Activated CD8-positive, alpha-beta memory T cell treated with anti-CD3 and anti-CD28 coated beads for 48 hours (primary cell): ENCODE data around the gene ERBB2.

ENCODE experiments used
- DNase-seq, 3 experiments: peaks; one replicate each; pipeline ENCODE4 v3.0.0-alpha.2; 2020; ENCODE audit warnings: low read depth in 2 of 3, low spot score in 2 of 3

ERBB2 gene

DNA sequence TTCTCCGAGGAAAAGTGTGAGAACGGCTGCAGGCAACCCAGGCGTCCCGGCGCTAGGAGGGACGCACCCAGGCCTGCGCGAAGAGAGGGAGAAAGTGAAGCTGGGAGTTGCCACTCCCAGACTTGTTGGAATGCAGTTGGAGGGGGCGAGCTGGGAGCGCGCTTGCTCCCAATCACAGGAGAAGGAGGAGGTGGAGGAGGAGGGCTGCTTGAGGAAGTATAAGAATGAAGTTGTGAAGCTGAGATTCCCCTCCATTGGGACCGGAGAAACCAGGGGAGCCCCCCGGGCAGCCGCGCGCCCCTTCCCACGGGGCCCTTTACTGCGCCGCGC is at the start of gene ERBB2:
TSS of gene ERBB2 (plus strand) at position 247 of the 330 bp plus-strand sequence. CDS start 175 bp downstream, outside the sequence.
- no peak for DNase-seq

GRCh38 chr17:39650121-39650579 is 49.7 kb upstream of the ERBB2 start:
- no peak for DNase-seq

GRCh38 chr17:39651923-39652586 is 47.8 kb upstream of the ERBB2 start:
- no peak for DNase-seq

- DNase-seq, result no peak
These were observed 47.1 kb upstream of the ERBB2 start for GRCh38 chr17:39652587-39653315.

- DNase-seq, result no peak
These were observed 46.6 kb upstream of the ERBB2 start for GRCh38 chr17:39653316-39653661.

GRCh38 chr17:39653662-39654331 is 46.1 kb upstream of the ERBB2 start:
- DNase-seq, result peak; percentile 48 to 88 (median 71)

- no peak for DNase-seq
These were observed 44.8 kb upstream of the ERBB2 start for GRCh38 chr17:39655105-39655504.

DNA sequence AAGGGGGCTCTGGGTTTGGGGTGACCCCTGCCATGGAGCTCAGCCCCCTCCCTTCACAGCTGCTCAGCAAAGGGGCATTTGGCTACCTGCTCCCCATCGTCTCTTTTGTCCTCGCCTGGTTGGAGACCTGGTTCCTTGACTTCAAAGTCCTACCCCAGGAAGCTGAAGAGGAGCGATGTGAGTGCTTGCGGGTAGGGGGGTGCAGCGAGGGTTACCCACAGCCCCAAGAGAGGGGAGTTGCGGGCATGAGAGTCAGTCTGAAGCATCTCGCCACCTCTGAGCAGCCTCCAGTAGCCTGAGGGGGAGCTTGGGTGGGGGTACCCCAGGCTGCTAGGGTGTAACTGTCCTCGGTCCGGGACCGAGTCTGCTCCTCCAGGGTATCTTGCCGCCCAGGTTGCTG is 41.5 kb upstream of the ERBB2 start:
- DNase-seq, result no peak

DNA sequence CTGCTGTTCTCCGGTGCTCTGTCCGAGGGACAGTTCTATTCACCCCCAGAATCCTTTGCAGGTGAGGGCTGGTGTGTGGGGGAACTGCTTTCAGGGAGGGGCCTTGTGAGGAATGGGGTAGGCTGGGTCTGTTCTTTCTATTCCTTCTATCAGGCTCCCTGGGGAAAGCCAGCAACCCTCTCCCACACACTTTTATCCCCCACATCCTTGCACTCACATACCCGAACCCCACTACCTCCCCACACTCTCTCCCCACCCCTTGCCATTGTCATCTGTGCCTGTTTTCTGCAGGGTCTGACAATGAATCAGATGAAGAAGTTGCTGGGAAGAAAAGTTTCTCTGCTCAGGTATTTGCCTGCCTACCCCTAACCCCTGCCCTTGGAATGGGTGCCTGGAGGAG is 41.1 kb upstream of the ERBB2 start:
- DNase-seq, result no peak

DNA sequence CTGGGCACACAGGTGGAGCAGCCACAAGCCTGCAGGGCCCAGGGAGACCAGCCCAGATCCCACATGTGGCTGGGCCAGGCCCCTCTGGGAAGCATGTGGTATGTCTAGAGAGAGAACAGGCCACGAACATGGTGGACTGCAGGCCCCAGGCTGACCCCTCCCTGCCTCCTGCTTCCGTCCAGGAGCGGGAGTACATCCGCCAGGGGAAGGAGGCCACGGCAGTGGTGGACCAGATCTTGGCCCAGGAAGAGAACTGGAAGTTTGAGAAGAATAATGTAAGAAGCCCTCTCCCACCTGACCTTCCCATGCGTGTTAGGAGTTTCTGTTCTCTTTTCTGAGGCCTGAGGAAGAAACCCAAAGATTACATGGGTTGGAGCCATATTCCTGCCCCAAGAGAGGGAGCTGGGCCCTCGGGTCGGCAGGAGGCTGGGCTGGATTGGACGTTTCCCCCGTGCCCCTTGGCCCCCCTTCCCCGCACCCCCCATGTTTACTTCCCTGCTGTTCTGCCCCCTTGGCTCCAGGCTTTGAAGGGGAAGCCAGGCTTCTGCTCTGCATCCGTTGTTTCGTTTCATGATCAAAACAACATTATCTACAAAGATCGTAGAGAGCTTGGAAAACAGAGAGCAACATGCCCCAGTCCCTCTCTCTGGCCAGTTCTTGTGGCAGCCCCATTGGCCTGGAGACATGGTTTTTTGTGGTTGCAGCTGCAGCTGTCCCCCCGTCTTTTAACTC is 40.4 kb upstream of the ERBB2 start:
- no peak for DNase-seq

GRCh38 chr17:39660011-39660360 is 39.9 kb upstream of the ERBB2 start:
- no peak for DNase-seq

DNA sequence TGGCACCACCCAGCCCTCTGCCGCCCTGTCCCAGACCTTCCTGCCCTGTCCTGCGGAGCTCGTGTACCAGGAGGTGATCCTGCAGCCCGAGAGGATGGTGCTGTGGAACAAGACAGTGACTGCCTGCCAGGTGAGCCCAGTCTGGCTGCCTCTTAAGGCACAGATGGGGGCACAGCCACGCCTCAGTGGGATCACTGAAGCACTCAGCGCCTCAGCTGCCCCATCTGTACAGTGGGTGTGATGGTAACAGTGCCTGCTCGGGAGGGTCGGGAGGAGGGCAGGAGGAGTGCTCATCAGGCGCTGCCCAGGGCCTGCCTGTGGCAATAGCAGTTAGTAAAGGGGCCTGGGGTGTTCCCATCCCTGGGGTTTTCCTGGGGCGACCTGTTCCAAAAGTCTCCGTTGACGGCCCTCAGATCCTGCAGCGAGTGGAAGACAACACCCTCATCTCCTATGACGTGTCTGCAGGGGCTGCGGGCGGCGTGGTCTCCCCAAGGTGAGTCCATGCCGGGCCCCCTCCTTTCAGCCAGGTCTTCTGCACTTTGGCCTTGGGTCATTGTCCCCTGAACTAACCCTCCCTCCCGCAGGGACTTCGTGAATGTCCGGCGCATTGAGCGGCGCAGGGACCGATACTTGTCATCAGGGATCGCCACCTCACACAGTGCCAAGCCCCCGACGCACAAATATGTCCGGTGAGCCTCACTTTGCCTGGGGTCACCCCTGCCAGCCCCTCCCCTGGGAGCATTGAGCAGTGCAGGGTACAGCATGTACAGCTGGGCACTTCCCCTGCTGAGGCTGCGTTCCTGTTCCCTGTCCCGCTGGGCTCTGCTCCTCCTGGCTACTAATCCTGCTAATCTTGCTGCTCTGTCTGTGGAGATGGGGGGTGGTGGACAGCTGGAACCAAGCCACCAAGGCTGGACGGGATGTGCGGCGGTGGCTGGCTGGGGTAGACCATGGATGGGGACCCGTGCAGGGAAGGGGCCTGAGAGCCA is 39.2 kb upstream of the ERBB2 start:
- no peak for DNase-seq

GRCh38 chr17:39661744-39662541 is 37.9 kb upstream of the ERBB2 start:
- no peak for DNase-seq

DNA sequence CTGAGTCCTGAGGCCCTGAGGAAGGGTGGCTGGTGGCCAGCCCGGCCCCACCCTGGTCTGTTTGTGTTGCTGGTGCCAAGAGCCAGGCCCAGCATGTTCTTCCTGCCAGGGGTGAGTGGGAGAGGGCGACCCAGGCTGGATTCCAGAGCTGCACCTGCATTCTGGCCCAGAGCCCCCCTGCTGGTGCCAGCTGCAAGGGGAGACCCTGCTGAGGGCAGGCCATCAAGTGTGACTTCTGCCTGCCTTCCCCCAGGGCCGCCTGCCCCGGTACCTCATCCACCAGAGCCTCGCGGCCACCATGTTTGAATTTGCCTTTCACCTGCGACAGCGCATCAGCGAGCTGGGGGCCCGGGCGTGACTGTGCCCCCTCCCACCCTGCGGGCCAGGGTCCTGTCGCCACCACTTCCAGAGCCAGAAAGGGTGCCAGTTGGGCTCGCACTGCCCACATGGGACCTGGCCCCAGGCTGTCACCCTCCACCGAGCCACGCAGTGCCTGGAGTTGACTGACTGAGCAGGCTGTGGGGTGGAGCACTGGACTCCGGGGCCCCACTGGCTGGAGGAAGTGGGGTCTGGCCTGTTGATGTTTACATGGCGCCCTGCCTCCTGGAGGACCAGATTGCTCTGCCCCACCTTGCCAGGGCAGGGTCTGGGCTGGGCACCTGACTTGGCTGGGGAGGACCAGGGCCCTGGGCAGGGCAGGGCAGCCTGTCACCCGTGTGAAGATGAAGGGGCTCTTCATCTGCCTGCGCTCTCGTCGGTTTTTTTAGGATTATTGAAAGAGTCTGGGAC is 37.1 kb upstream of the ERBB2 start:
- no peak for DNase-seq

DNA sequence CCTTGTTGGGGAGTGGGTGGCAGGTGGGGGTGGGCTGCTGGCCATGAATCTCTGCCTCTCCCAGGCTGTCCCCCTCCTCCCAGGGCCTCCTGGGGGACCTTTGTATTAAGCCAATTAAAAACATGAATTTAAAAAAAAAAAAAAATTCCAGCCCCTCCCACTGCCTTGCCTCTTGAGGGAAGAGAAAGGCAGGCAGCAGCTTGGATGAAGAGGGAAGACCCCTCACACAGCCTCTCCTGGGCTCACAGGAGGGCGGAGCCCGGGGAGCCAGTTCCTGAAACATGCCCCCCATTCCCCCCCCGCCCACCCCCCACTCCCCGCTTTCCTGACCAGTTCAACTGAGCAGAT is 36.5 kb upstream of the ERBB2 start:
- no peak for DNase-seq

DNA sequence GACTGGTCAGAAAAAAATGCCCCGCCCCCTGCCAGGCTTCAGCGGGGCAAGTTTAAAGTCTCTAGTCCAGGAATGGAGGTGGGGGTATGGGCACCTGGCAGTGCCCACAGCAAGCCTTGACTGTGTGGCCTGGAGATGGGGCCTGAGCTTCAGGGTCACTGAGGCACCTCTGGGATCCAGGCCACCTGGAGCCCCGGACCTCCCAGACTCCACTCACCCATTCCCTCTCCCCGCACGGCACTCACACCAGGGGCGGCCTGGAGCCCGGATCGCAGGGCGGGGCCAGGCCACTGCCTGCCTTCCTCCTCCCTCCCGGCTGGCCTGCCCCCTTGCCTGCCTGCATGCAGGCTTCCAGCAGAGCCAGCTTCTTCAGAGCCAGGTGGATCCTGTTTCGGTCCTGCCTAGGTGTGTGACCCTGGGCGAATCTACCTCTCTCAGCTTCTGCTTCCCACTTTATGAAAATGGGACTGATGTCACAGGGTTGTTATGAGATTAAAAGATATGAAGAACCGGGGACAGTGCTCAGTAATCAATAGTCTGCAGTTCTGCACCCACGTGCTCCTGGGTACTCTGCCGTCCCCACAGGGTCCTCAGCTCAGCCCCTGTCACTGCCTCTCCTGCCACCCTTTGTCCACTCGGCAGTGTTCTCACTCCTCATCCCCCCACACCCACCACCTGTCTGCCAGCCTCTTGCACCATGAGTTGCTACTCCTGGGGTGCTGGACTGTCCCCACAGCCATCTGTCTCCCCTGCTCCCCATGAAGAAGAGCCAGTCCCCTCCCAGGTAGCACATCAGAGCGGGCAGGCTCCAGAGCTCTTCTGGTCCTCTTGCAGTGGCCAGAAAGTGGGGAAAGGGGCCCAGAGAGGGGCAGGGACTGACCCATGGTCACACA is 35.9 kb upstream of the ERBB2 start:
- DNase-seq, result no peak

DNA sequence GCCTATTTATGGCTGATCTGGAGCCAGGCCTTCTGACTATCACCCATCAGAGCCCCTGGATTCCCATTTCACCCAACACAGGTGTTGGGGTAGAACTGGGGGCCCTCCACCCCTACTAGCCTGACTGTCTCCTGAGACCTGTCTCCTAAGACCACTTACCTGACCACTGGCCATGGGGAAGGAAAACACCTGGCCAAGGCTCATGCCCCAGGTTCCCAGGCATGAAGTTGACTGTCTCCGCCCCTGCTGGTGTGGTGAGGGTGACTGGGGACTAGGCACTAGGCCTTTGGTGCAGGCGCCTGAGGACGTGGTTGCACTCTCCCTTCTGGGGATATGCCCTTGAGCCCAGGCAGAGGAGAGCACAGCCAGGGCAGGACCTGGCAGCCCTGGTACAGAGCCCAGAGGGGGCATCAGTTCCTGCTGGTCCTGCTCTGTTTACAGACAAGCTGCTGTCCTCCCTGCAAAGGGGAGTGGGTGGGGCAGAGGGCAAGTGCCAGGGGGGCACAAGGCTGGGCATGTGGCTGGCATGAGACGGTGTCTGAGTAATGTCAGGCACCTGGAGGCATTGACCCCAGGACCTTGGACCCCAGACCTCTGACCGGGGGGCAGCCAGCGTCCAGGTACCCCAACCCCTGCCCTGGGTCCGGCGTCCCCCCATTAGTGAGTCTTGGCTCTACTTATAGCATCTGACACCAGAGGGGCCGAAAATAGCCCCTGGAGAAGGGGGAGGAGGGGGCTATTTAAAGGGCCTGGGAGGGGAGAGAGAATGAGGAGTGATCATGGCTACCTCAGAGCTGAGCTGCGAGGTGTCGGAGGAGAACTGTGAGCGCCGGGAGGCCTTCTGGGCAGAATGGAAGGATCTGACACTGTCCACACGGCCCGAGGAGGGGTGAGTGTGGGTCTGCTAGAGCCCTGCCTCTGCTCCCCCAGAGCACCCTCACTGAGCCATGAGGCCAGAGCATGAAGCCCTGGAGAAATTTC is 35.0 kb upstream of the ERBB2 start, which contains the start of gene TCAP:
TSS of gene TCAP (plus strand) at position 769 of the 981 bp plus-strand sequence. CDS start at position 780, 11 bp downstream.
- DNase-seq, result no peak
